ENCODE measurements around the gene PKIG. TPM values are rescaled to one million over a fixed set of nuclear protein-coding genes. Genes with fewer than 3 reads are reported as not detected.

Gene PKIG
- 1 to 10 TPM; 4.6 to 4.7 TPM for total RNA-seq

DNA sequence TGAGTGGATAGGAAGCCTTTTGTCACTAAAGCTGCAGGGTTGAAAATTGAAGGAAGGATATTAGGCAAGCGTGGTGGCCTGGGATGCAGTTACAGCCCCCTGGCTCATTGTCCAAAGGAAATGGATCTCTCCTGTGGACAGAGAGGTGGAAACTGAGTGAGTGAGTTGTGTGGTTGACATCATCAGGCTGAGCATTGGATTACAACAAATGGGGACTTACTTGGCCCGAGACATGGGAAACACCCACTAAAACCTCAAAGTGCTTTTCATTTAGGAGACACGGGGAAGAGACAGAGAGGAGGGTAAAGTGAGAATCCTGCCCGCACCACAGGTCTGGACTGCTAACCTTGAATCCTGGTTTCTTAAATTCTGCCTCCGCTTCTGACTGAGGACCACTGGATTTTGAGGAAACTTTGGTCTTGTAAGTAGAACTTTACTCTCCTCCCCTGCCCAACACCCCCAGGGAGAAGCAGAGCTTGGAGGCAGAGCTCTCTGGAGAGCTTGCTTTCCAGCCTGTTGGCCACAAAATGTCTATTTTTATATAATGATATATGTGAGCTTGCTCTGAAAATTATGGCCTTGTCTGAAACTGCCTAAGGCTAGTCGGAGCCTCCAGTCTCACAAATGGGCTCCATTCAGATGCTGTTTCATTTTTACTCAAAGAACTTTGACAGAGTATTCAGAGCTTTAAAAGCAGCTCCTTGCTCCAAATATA is at the start of gene PKIG:
Gene PKIG, plus strand, starts transcription at position 269 of the 715 bp plus-strand sequence. CDS start 31,978 bp downstream, outside the sequence.
- Mint-ChIP-seq H3K27me3 (ENCODE audit: low read depth) (no peaks in the 10 kb centered on the region), H3K4me3 (no peak within 1 kb of the TSS)

GRCh38 chr20:44532981-44533331 is 49.4 kb upstream of the PKIG start:
- H3K9me3 Mint-ChIP-seq = no peaks in the 10 kb centered on the region
- H3K4me1 Mint-ChIP-seq (ENCODE audit: low read depth) = peaks cover 4% of the 10 kb centered on the region
- no peak overlapping the region for H3K4me3 Mint-ChIP-seq
- peak; percentile 19 for DNase-seq
- intact Hi-C loops (cut with micrococcal nuclease) = loop anchor here (1.0 to 2.0 kb wide), 3 partner anchors 20 to 77 kb away; no protein-coding TSS in a partner anchor
- H3K27ac Mint-ChIP-seq = no peak overlapping the region
- CTCF ChIA-PET = interaction anchor here (0.9 kb wide), 1 partner anchor 76 kb away, joined by 3 read pairs; no protein-coding TSS in a partner anchor
- H3K36me3 Mint-ChIP-seq (ENCODE audit: low read depth) = no peaks in the 10 kb centered on the region
- no peaks in the 10 kb centered on the region for H3K27me3 Mint-ChIP-seq (ENCODE audit: low read depth)

More for the DNA sequence above, at the start of gene PKIG:
- Mint-ChIP-seq H3K9me3 (no peaks in the 10 kb centered on the region), H3K27ac (no peak within 1 kb of the TSS), H3K36me3 (ENCODE audit: low read depth) (no peaks in the 10 kb centered on the region), H3K4me1 (ENCODE audit: low read depth) (no peaks in the 10 kb centered on the region)
- CTCF ChIA-PET = interaction anchor here (1.2 kb wide), 1 partner anchor 61 kb away, joined by 4 read pairs; no protein-coding TSS in a partner anchor
- no peak for DNase-seq
- intact Hi-C loops (cut with micrococcal nuclease) = no loop called here

- intact Hi-C loops (cut with micrococcal nuclease) = loop anchor here (2.0 kb wide), 2 partner anchors 19 to 65 kb away; no protein-coding TSS in a partner anchor
- peaks cover 4% of the 10 kb centered on the region for H3K4me1 Mint-ChIP-seq (ENCODE audit: low read depth)
- no peak overlapping the region for H3K27ac Mint-ChIP-seq
- H3K4me3 Mint-ChIP-seq = no peak overlapping the region
- no peaks in the 10 kb centered on the region for H3K27me3 Mint-ChIP-seq (ENCODE audit: low read depth)
- no peaks in the 10 kb centered on the region for H3K9me3 Mint-ChIP-seq
- H3K36me3 Mint-ChIP-seq (ENCODE audit: low read depth) = no peaks in the 10 kb centered on the region
- CTCF ChIA-PET = interaction anchor here (0.9 to 1.1 kb wide), 2 partner anchors 75 to 76 kb away, joined by 3 to 8 read pairs; no protein-coding TSS in a partner anchor
- DNase-seq = no peak
These were observed 48.5 kb upstream of the PKIG start for GRCh38 chr20:44533928-44534327.

DNA sequence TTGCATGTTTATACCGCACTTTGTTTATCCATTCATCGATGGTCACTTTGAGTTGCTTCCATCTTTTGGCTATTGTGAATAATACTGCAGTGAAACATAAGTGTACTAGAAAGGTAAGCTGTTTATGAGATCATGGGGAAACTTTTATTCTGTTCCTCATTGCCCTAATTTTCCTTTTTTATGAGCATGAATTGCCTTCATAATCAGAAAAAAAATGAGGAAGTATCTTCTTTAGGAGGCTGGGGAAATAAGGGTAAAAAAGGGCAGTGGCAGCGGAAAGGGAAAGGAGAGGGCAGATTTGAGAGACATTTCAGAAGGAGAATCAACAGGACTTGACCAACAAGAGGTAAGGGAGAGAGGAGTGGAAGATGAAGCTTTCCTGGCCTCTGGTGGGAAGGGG is 46.2 kb upstream of the PKIG start:
- DNase-seq = no peak
- intact Hi-C loops (cut with micrococcal nuclease) = no loop called here
- CTCF ChIA-PET = no interaction called here
- no peak overlapping the region for H3K27ac Mint-ChIP-seq
- H3K4me1 Mint-ChIP-seq (ENCODE audit: low read depth) = peaks cover 4% of the 10 kb centered on the region
- no peaks in the 10 kb centered on the region for H3K36me3 Mint-ChIP-seq (ENCODE audit: low read depth)
- no peaks in the 10 kb centered on the region for H3K9me3 Mint-ChIP-seq
- no peak overlapping the region for H3K4me3 Mint-ChIP-seq
- H3K27me3 Mint-ChIP-seq (ENCODE audit: low read depth) = no peaks in the 10 kb centered on the region

DNA sequence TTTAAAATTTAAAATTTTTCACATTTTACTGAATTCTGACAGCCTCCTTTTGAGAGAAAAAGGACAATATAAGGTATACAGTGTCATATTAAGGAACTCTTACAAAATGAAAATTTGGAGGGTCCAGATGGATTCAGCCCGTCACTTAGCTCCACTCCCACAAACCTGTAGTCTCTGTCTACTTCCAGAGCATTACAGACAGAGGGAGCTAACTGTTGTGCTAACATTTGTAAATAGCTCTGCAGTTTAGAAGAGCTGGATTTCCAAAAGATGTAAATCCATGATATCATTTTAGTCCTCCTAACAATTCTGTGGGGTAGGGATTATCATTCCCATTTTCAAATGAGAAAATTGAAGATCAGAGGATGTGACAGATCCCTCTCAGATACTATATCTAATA is 44.4 kb upstream of the PKIG start:
- no peaks in the 10 kb centered on the region for H3K27me3 Mint-ChIP-seq (ENCODE audit: low read depth)
- no peaks in the 10 kb centered on the region for H3K36me3 Mint-ChIP-seq (ENCODE audit: low read depth)
- CTCF ChIA-PET = interaction anchor here (0.6 kb wide), 1 partner anchor 67 kb away, joined by 3 read pairs; no protein-coding TSS in a partner anchor
- DNase-seq = no peak
- no peaks in the 10 kb centered on the region for H3K9me3 Mint-ChIP-seq
- no peak overlapping the region for H3K27ac Mint-ChIP-seq
- H3K4me3 Mint-ChIP-seq = no peak overlapping the region
- intact Hi-C loops (cut with micrococcal nuclease) = no loop called here
- no peaks in the 10 kb centered on the region for H3K4me1 Mint-ChIP-seq (ENCODE audit: low read depth)

DNA sequence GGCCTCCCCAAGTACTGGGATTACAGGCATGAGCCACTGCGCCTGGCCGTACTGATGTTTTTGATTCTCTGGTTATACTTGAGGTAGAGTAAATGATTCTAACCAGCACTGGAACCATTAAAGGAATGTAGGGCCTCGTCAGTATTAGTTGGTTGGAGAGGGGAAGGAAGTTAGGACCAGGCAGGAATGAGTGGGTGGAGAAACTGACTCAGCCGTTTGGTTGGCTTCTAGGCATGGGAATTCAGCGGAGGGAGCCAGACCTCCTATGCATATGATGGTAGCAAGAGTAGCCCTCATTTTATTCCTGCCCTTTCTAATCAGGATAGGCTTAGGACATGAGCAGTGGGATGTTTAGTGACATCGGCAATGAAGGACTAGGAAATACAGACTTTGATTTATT is 41.5 kb upstream of the PKIG start:
- Mint-ChIP-seq H3K9me3 (no peaks in the 10 kb centered on the region), H3K4me1 (ENCODE audit: low read depth) (no peaks in the 10 kb centered on the region), H3K4me3 (no peak overlapping the region), H3K27me3 (ENCODE audit: low read depth) (no peaks in the 10 kb centered on the region), H3K36me3 (ENCODE audit: low read depth) (no peaks in the 10 kb centered on the region), H3K27ac (no peak overlapping the region)
- no peak for DNase-seq
- intact Hi-C loops (cut with micrococcal nuclease) = no loop called here
- CTCF ChIA-PET = interaction anchor here (0.6 kb wide), 1 partner anchor 23 kb away, joined by 3 read pairs; no protein-coding TSS in a partner anchor

DNA sequence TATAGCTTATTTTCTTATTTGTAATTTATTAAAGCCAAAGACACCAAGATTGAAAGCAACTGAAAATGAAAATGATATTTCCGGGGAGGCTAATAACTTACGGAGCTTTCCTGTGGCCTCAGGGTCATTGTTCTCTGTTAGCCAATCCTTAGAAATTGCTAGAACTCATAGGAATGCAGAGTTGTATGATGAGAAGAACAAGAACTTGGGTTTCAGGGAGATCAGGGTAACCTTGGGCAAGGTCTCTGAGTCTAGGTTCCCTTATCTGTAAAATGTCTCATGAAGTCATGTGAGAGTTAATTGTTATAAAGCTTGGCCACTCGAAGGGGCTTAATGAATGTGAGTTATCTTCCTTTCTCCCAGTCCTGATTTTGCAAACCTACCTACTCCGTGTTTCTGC is 40.4 kb upstream of the PKIG start:
- Mint-ChIP-seq H3K9me3 (no peaks in the 10 kb centered on the region), H3K36me3 (ENCODE audit: low read depth) (no peaks in the 10 kb centered on the region), H3K4me3 (no peak overlapping the region), H3K27me3 (ENCODE audit: low read depth) (no peaks in the 10 kb centered on the region), H3K27ac (no peak overlapping the region), H3K4me1 (ENCODE audit: low read depth) (no peaks in the 10 kb centered on the region)
- intact Hi-C loops (cut with micrococcal nuclease) = no loop called here
- DNase-seq = no peak
- CTCF ChIA-PET = interaction anchor here (0.6 to 0.8 kb wide), 2 partner anchors 11 to 41 kb away, joined by 3 to 4 read pairs; no protein-coding TSS in a partner anchor

- no peaks in the 10 kb centered on the region for H3K9me3 Mint-ChIP-seq
- H3K4me3 Mint-ChIP-seq = no peak overlapping the region
- CTCF ChIA-PET = interaction anchor here (0.6 kb wide), 1 partner anchor 40 kb away, joined by 4 read pairs; no protein-coding TSS in a partner anchor
- intact Hi-C loops (cut with micrococcal nuclease) = no loop called here
- no peaks in the 10 kb centered on the region for H3K4me1 Mint-ChIP-seq (ENCODE audit: low read depth)
- no peak for DNase-seq
- no peaks in the 10 kb centered on the region for H3K36me3 Mint-ChIP-seq (ENCODE audit: low read depth)
- H3K27me3 Mint-ChIP-seq (ENCODE audit: low read depth) = no peaks in the 10 kb centered on the region
- H3K27ac Mint-ChIP-seq = no peak overlapping the region
These were observed 39.5 kb upstream of the PKIG start for GRCh38 chr20:44542890-44543289.

GRCh38 chr20:44543358-44543757 is 39.0 kb upstream of the PKIG start:
- CTCF ChIA-PET = no interaction called here

DNA sequence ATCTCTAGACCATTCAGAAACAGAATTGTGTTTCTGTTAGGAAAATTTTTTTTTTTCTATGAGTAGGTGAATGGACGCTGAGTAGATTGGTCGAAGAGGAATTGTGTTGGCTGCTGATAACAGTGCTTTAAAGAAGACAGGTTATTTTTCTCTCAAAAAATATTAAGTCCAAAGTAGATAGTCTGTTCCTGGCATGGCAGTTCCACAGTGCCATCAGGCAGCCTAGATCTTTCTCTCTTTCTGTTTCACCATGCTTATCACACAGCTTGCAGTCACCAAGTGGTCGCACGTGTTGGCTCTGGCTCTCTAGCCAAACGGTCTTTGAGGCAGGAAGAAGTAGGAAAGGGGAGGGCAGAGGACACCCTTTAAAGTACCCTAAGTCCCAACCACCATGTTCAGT is 38.1 kb upstream of the PKIG start:
- DNase-seq = no peak
- CTCF ChIA-PET = no interaction called here
- H3K9me3 Mint-ChIP-seq = no peaks in the 10 kb centered on the region
- no peak overlapping the region for H3K4me3 Mint-ChIP-seq
- no peaks in the 10 kb centered on the region for H3K36me3 Mint-ChIP-seq (ENCODE audit: low read depth)
- H3K4me1 Mint-ChIP-seq (ENCODE audit: low read depth) = no peaks in the 10 kb centered on the region
- intact Hi-C loops (cut with micrococcal nuclease) = no loop called here
- H3K27me3 Mint-ChIP-seq (ENCODE audit: low read depth) = no peaks in the 10 kb centered on the region
- no peak overlapping the region for H3K27ac Mint-ChIP-seq

More at GRCh38 chr20:44543358-44543757, 39.0 kb upstream of the PKIG start:
- no peaks in the 10 kb centered on the region for H3K4me1 Mint-ChIP-seq (ENCODE audit: low read depth)
- intact Hi-C loops (cut with micrococcal nuclease) = no loop called here
- H3K9me3 Mint-ChIP-seq = no peaks in the 10 kb centered on the region
- H3K4me3 Mint-ChIP-seq = no peak overlapping the region
- no peak for DNase-seq
- no peaks in the 10 kb centered on the region for H3K36me3 Mint-ChIP-seq (ENCODE audit: low read depth)
- no peak overlapping the region for H3K27ac Mint-ChIP-seq
- H3K27me3 Mint-ChIP-seq (ENCODE audit: low read depth) = no peaks in the 10 kb centered on the region

DNA sequence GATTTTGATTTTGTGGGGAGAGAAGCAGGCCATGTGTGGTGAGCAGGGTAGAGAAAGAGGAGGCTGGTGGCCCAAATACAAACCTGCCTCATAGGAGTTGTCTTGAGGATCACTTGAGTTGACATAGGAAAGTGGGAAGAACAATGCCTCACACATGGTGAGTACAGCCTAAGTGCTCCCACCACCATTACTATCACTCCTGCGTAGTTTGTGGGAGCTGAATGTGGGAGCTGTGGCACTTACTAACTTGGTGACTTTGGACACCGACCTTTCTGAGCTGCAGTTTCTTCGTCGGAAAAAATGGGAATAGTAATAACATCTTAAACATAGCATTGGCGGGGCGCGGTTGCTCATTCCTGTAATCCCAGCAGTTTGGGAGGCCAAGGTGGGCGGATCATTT is 35.0 kb upstream of the PKIG start:
- Mint-ChIP-seq H3K4me1 (ENCODE audit: low read depth) (peaks cover 4% of the 10 kb centered on the region), H3K4me3 (no peak overlapping the region), H3K27ac (no peak overlapping the region), H3K9me3 (no peaks in the 10 kb centered on the region), H3K36me3 (ENCODE audit: low read depth) (no peaks in the 10 kb centered on the region), H3K27me3 (ENCODE audit: low read depth) (no peaks in the 10 kb centered on the region)
- intact Hi-C loops (cut with micrococcal nuclease) = no loop called here
- DNase-seq = no peak
- CTCF ChIA-PET = no interaction called here

- intact Hi-C loops (cut with micrococcal nuclease) = no loop called here
- H3K27ac Mint-ChIP-seq = no peak overlapping the region
- CTCF ChIA-PET = interaction anchor here (1.4 kb wide), 1 partner anchor 431 kb away, joined by 3 read pairs; no protein-coding TSS in a partner anchor
- no peak overlapping the region for H3K4me3 Mint-ChIP-seq
- H3K9me3 Mint-ChIP-seq = no peaks in the 10 kb centered on the region
- no peak for DNase-seq
- H3K36me3 Mint-ChIP-seq (ENCODE audit: low read depth) = no peaks in the 10 kb centered on the region
- peaks cover 19% of the 10 kb centered on the region for H3K4me1 Mint-ChIP-seq (ENCODE audit: low read depth)
- no peaks in the 10 kb centered on the region for H3K27me3 Mint-ChIP-seq (ENCODE audit: low read depth)
These were observed 33.3 kb upstream of the PKIG start for GRCh38 chr20:44549123-44549522.

DNA sequence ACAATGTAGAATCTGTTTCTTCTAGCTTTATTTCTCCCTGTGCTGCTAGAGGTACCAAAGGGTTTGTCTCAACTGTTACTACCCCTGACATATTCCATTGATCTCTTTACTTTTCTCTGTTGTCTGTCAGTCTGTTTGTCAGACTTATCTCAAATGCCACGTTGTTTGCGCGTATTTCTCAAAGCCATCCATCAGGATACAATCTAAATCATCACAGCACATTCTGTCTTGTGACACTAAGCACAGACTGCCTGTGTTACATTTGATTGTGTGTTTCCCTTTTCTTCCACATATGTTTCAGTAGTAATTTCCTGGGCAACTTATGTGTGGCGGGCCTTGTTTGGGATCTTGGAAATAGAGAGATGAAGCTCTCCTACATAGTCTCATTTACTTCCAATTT is 30.3 kb upstream of the PKIG start:
- CTCF ChIA-PET = no interaction called here

More for the DNA sequence above, 30.3 kb upstream of the PKIG start:
- Mint-ChIP-seq H3K4me1 (ENCODE audit: low read depth) (peaks cover 19% of the 10 kb centered on the region), H3K36me3 (ENCODE audit: low read depth) (no peaks in the 10 kb centered on the region), H3K9me3 (no peaks in the 10 kb centered on the region), H3K27ac (no peak overlapping the region), H3K4me3 (no peak overlapping the region), H3K27me3 (ENCODE audit: low read depth) (no peaks in the 10 kb centered on the region)
- no peak for DNase-seq
- intact Hi-C loops (cut with micrococcal nuclease) = loop anchor here (2.0 kb wide), 2 partner anchors 19 to 29 kb away; partner anchors contain the start of gene SERINC3
